Right kidney (tissue), 9 donors: ENCODE data around the gene PDCD7.
"Not testable (repeated sequence)": the region's sequence is repeated elsewhere in the genome, so short reads cannot be mapped to it uniquely, and the experiment has no call there.

ENCODE experiments used
- DNase-seq: peaks from one replicate; pipeline ENCODE4 v3.0.0-alpha.2; 2016
- long read RNA-seq, 8 donors: transcript quantifications; one replicate each; lab custom pipeline, GENCODE V29; 2026

Gene PDCD7, protein sequence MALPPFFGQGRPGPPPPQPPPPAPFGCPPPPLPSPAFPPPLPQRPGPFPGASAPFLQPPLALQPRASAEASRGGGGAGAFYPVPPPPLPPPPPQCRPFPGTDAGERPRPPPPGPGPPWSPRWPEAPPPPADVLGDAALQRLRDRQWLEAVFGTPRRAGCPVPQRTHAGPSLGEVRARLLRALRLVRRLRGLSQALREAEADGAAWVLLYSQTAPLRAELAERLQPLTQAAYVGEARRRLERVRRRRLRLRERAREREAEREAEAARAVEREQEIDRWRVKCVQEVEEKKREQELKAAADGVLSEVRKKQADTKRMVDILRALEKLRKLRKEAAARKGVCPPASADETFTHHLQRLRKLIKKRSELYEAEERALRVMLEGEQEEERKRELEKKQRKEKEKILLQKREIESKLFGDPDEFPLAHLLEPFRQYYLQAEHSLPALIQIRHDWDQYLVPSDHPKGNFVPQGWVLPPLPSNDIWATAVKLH
- long read RNA-seq, donor 1, transcript PDCD7-201 (5 exons, 2,851 nt) = major isoform, 7 of 24 reads
- long read RNA-seq, donor 1, partial matches to known transcripts = 17 of 24 reads
- long read RNA-seq, donor 1, other reads (novel, unspliced or antisense) = 0 of 24 reads
- long read RNA-seq, donor 2, transcript PDCD7-201 (5 exons, 2,851 nt) = major isoform, 5 of 12 reads
- long read RNA-seq, donor 2, partial matches to known transcripts = 7 of 12 reads
- long read RNA-seq, donor 2, other reads (novel, unspliced or antisense) = 0 of 12 reads
- long read RNA-seq, donor 3, partial matches to known transcripts = 0 of 2 reads
- long read RNA-seq, donor 3, other reads (novel, unspliced or antisense) = 0 of 2 reads
- long read RNA-seq, donor 4, transcript PDCD7-201 (5 exons, 2,851 nt) = major isoform, 11 of 24 reads
- long read RNA-seq, donor 4, partial matches to known transcripts = 13 of 24 reads
- long read RNA-seq, donor 4, other reads (novel, unspliced or antisense) = 0 of 24 reads
- long read RNA-seq, donor 5, partial matches to known transcripts = 0 of 4 reads
- long read RNA-seq, donor 5, other reads (novel, unspliced or antisense) = 0 of 4 reads
- long read RNA-seq, donor 6, transcript PDCD7-201 (5 exons, 2,851 nt) = major isoform, 7 of 23 reads
- long read RNA-seq, donor 6, partial matches to known transcripts = 16 of 23 reads
- long read RNA-seq, donor 6, other reads (novel, unspliced or antisense) = 0 of 23 reads
- long read RNA-seq, donor 7 = 0 reads
- long read RNA-seq, donor 8, transcript PDCD7-201 (5 exons, 2,851 nt) = major isoform, 7 of 20 reads
- long read RNA-seq, donor 8, partial matches to known transcripts = 13 of 20 reads
- long read RNA-seq, donor 8, other reads (novel, unspliced or antisense) = 0 of 20 reads

DNA sequence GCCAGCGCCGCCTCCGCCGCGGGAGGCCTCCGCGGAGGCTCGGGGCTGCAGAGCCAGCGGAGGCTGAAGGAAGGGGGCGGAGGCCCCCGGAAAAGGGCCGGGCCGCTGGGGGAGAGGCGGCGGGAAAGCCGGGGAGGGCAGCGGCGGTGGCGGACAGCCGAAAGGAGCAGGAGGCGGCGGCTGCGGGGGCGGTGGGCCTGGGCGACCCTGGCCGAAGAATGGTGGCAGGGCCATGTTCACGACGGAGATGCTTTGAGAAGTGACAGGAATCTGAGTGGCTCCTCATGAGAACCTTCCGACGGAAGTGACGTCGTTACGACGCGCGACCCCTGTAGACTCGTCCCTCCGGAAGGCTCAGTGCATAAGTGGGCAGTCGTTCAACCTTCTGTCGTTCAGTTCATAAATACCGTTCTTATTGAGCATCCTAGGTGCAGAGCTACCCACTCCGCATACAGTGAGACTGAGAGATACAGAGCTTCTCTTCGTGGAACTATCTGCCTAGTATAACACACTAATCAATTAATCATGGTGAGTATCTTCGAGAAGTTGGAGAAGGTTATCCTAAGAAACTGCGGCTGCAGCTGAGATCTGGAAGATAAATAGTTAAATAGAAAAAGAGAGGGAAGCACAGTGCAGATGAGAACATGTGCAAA lies at the start of gene PDCD7:
Gene PDCD7 (minus strand): TSS at position 261 of the 653 bp plus-strand sequence. CDS start 27 bp downstream, at position 234.
- peak; percentile 67 for DNase-seq

DNA sequence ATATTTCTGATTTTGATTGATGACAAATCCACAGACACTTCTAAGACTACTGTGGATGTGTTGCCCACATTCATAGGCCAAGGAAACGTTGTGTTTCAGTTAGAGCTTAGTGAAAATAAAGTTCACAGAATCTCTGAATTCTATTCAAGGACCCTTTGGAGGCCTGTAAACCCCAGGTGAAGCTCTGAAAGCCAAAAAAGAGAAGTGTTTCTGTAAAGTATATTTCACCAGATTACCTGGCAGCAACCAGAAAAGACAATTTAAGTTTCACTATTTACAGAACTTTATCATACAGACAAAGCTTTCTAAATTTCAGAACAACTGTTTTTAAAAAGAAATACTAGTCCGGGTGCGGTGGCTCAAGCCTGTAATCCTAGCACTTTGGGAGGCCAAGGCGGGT lies 48.9 kb upstream of the PDCD7 start:
- DNase-seq = no peak

DNA sequence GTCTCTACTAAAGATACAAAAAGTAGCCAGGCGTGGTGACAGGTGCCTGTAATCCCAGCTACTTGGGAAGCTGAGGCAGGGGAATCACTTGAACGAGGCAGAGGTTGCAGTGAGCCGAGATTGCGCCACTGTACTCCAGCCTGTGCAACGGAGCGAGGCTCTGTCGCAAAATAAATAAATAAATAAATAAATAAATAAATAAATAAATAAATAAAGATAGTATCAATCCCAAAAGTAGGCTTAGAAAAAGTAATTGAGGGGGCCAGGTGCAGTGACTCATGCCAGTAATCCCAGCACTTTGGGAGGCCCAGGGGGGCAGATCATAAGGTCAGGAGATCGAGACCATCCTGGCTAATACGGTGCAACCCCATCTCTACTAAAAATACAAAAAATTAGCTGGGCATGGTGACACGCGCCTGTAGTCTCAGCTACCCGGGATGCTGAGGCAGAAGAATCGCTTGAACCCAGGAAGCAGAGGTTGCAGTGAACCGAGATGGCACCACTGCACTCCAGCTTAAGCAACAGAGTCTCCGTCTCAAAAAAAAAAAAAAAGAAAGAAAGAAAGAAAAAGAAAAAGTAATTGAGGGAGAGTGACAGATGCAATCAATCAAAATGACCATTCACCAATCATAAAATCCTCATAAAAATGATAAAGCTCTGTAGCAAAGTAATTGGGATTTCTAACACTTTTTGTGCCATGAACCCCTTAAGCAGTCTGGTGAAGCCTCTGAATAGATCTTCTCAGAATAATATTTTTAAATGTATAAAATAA lies 48.2 kb upstream of the PDCD7 start:
- not testable (repeated sequence) for DNase-seq

DNA sequence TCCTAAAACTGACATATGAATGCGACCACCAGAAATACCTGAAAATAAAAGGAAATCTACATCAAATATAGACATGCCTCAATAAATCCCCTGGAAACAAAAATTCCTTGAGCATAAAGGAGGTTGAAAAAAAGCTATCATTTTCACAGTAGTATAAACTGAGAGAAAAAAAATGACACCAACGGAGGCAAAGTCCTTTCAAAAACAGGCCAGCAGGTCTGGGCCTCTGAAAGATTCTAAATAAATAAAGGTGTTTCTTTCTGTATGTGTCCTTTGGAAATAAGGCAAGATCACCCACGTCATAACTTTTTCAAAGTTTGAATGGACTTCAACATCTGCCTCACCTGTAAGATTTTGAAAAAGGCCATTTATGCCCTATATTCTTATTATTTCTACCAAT lies 46.6 kb upstream of the PDCD7 start:
- DNase-seq = no peak

DNA sequence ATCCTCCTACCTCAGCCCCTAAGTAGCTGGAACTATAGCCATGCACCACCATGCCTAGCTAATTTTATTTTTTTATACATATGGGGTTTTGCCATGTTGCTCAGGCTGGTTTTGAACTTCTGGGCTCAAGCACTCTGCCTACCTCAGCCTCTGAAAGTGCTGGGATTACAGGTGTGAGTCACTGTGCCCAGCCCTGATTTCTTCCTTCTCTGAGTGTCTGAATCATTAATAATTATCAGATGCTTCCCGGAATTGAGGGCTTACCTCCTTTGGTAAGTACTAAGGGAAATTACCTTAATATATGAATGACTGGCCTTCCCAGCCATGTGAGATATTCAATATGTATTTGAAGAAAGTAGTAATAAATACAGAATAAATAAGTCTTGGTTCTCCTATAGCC lies 44.3 kb upstream of the PDCD7 start:
- no peak for DNase-seq

DNA sequence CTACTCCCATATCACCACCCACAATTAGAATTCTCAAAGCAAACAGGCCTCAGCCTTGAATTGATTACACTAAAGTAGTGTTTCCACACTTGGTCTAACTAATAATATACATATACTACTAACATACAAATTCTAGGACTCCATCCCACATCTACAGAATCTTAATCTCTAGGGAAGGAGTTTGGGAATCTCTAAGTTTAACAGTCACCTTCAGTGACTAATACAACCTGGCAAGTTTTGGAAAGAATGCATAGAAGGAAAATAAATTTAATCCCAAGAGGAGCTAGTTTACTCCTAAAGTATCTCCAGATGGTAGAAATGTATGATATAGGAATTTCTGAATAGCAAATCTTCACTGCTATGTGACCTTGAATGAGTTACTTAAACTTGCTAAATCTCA lies 42.4 kb upstream of the PDCD7 start:
- no peak for DNase-seq

DNA sequence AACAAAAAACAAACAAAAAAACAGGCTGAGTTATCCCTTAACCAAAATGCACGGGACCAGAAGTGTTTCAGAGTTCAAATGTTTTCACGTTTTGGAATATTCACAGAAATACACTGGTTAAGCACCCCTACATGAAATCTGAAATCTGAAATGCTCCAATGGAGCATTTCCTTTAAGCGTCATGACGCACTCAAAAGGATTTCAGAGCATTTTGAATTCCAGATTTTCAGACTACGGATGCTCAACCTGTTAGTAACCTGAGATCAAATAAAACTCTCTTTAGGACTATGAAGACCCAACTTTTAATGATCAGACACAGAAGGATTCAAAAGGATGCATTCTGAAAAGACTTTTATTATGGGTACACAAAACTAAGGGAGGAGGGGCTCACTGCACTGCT lies 41.9 kb upstream of the PDCD7 start:
- no peak for DNase-seq

DNA sequence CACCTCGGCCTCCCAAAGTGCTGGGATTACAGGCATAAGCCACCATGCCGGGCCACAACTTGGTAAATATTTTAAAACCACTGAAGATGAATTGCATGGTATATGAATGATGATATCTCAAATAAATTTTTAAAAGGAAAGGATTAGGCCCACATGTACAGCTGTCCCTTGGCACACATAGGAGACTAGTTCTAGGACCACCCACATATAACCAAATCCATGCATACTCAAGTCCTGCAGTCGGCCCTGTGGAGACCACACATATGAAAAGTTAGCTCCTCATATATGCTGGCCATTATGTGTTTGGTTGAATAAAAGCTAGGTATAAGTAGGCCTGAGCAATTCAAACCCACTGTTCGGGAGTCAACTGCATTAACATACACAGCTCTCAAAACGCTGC lies 40.9 kb upstream of the PDCD7 start:
- no peak for DNase-seq

DNA sequence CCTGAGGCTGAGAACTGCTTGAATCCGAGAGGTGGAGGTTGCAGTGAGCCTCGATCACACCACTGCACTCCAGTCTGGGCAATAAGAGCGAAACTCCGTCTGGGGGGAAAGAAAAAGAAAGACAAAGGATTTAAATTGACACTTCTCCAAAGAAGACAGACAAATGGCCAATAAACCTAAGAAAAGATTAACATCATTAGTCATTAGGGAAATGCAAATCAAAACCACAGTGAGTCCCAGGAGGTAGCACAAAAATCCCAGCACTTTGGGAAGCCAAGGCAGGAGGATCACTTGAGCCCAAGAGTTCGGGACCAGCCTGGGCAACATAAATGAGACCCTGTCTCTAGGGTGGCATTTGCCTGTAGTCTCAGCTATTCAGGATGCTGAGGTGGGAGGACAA lies 38.9 kb upstream of the PDCD7 start:
- no peak for DNase-seq

DNA sequence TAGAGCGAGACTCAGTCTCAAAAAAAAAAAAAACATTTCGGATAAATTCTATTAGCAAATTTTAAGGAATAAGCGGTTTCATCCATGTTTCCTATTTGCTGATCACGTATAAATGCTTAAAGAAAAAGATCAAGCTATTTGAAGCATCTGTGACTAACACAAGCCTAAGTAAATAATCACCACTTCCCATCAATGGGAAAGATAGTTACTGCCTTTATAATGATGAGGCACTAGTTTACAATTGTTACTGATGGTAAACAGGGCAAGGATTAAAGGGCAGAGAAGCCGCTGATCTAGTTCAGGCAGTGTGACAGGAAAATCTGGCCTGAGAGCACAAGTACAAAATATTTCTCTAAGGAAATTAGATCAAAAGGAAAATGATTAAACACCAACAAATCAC lies 37.8 kb upstream of the PDCD7 start:
- DNase-seq = no peak

DNA sequence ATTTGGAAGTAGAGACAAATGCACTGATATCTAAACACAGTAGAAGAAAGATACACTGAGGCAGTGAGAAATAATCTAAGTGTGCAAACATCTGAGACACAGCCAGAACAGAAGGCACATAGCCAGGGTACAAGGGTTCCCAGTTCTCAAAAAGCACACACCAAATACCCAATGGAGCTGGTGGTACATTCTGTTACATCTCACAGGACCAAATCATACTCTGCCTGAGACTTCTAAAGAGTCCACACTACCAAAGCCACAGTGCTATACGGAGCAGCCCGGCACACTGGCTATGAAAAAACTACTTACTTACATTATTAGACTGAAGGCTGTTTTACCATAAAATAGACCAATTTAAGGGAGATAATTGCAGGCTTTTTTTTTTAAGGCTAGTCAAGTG lies 32.3 kb upstream of the PDCD7 start:
- DNase-seq = no peak

DNA sequence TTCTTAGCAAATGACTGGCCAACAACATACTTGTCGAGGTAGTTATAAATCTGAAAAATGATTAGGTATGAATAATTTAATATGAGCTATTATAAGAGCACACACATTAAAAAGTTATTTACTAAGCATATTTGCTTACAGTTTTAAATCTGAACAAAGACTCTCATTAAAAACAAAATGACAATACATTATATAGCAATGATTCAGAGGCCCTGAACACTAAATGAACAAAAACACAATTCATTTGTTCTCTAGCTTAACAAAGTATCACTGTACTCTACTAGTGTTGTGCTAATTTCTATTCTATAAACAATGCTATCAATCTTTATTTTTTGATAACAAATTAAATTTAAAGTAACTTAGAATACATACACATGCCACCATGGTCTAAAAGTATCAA lies 30.5 kb upstream of the PDCD7 start:
- no peak for DNase-seq

DNA sequence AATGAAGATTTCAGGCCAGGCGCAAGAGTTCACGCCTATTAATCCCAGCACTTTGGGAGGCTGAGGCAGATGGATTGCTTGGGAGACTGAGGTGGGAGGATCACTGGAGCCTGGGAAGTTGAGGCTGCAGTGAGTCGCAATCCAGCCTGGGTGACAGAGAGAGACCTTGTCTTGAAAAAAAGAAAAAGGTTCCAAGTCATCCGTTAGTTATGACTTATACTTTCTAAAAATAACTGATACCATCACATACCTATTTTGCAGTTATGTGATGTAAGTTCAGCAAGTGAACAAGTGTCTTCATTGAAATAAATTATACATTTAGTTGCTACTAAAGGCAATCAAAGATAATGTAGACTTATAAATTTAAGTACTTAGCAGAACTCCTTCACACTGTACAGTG lies 29.4 kb upstream of the PDCD7 start:
- no peak for DNase-seq

DNA sequence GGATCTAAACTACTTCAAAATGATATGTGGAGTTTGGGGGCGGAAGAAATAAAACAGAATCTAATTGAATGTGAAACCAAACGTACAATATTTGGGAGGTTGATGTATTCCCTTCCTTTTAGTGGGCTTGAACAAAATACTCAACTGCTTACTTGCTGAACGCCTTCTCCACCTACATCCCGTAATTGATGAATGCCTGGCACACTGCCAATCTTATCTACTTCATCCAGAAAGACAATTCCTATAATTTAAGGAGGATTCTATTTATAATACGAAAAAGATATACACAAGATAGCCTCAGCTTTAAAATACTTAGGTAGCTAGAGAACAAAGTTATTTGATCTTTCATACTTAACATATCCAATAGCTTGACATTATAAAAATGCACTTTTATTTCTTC lies 23.1 kb upstream of the PDCD7 start:
- DNase-seq = no peak

DNA sequence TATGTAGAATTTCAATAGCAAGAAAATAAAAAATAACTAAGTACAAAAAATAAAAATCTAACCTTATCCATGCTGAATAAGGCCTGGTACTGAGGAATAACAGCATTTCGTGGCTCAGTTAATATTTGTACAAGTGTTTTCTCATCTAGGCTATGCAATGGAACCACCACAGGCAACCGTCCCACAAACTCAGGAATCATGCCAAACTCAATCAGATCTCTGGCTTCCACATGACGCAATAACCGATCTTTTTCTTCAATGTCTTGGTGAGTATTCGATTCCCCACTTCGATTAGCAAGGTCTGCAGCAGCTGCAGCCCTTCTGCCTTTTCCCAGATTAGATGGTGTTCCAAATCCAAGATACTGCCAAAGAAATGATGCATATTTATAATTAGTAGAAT lies 21.1 kb upstream of the PDCD7 start:
- no peak for DNase-seq

DNA sequence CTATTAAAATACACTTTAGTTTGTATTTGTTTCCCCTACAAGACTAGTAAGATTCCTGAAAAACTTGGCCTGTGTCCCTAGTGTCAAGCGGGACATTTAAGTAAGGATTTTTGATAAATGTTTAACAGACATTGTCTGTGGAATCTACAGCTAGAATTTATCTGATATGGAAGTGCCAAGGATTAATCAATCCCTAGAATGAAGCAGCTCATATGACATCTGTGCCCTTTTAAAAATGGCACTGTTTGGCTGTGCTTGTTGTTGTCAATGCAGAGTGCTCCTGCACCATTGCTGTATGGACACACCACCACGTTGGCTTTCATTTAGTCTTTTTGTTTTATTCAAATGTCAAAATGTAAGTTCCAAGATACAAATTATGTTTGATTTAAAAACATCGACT lies 14.3 kb upstream of the PDCD7 start:
- DNase-seq = no peak

DNA sequence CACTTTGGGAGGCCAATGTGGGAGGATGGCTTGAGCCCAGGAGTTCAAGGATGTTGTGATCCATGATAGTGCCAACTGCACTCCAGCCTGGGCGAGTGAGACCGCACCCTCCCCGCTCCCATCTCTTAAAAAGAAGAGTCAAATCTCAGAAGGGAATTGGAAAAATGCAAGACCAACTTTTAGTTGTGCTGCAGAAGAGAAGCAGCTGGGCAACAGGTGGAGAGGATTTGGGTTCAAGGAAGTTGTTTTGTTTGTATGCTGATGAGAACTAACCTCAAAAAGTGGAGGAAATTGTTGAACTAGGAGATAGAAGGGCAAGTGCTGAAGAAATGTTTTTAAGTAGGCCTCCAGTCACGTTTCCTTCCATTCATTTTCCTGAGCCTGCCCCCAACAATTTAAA lies 12.8 kb upstream of the PDCD7 start:
- no peak for DNase-seq

DNA sequence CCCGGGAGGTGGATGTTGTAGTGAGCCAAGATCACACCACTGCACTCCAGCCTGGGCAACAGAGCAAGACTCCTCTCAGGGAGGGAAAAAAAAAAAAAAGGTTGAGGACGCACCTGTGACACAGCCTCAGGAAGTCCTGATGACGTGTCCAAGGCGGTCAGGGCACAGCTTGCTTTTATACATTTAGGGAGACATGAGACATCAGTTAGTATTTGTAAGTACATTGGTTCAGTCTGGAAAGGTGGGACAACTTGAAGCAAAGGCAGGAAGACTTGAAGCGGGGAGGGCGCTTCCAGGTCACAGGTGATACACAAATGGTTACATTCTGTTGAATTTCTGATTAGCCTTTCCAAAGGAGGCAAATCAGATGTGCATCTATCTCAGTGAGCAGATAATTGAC lies 5.0 kb upstream of the PDCD7 start:
- DNase-seq = not testable (repeated sequence)

DNA sequence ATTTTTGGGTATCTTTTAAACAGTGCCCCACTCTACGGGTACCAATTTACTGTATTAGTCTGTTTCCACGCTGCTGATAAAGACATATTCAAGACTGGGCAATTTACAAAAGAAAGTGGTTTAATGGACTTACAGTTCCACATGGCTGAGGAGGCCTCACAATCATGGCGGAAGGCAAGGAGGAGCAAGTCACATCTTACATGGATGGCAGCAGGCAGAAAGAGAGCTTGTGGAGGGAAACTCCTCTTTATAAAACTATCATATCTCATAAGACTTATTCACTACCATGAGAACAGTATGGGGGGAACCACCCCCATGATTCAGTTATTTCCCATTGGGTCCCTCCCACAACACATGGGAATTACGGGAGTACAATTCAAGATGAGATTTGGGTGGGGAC lies 4.3 kb upstream of the PDCD7 start:
- DNase-seq = not testable (repeated sequence)

DNA sequence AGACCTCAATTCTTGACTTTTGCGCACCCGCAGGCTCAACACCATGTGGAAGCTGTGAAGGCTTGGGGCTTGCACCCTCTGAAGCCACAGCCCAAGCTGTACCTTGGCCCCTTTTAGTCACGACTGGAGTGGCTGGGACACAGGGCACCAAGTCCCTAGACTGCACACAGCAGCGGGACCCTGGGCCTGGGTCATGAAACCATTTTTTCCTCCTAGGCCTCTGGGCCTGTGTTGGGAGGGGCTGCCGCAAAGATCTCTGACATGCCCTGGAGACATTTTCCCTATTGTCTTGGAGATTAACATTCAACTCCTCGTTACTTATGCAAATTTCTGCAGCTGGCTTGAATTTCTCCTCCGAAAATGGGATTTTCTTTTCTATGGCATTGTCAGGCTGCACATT lies 3.5 kb upstream of the PDCD7 start:
- DNase-seq = not testable (repeated sequence)

DNA sequence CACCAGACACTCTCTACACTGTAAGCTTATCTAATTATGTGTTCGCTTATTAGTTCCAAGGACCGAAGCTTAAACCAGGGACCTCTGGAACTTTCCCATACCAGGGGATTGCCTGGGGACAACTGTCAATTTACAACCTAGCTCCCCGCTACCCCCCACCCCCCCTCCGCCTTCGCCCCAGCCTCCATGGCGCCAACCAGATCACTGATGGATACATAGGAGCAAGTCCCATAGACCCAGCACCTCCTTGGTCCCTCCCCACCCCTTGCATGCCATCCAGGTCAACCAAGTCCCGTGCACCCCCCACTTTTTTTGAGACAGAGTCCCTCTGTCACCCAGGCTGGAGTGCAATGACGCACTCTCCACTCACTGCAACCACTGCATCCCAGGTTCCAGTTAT lies 930 bp upstream of the PDCD7 start:
- no peak for DNase-seq
